OCI-LY1 (cell line): ENCODE measurements around the gene CASQ1.

ENCODE experiments used
- H2AFZ ChIP-seq: fragments of 200-600 bp; sonication (generic), shearing (Covaris generic); 2 replicates; pipeline ENCODE4 v1.6.0; 2014; ENCODE audit warnings: antibody characterized with exemption, mild to moderate bottlenecking, low read length
- H3F3A ChIP-seq: fragments of 200-600 bp; sonication (generic), shearing (Covaris generic); 2 replicates; pipeline ENCODE4 v1.6.0; 2014; ENCODE audit warnings: mild to moderate bottlenecking, antibody characterized with exemption, low read length, moderate library complexity; ENCODE audit not compliant: insufficient read depth
- H3K27ac ChIP-seq: fragments of 200-600 bp; sonication (generic); 2 replicates; pipeline ENCODE4 v1.5.1; 2014; ENCODE audit warnings: low read length, mixed run types, mild to moderate bottlenecking, low read depth; ENCODE audit not compliant: poor library complexity, severe bottlenecking
- H3K27me3 ChIP-seq: fragments of 200-600 bp; sonication (generic); 2 replicates; pipeline ENCODE4 v1.6.0; 2014; ENCODE audit warnings: antibody characterized with exemption, mild to moderate bottlenecking, low read length, moderate library complexity; ENCODE audit not compliant: insufficient read depth
- H3K36me3 ChIP-seq: fragments of 200-600 bp; sonication (generic); 2 replicates; pipeline ENCODE4 v1.6.1; 2014; ENCODE audit warnings: mild to moderate bottlenecking, antibody characterized with exemption, low read length, moderate library complexity, mixed read lengths; ENCODE audit not compliant: insufficient read depth
- H3K4me1 ChIP-seq: fragments of 200-600 bp; sonication (generic); 2 replicates; pipeline ENCODE4 v1.5.1; 2014; ENCODE audit warnings: mild to moderate bottlenecking, low read length, moderate library complexity; ENCODE audit not compliant: insufficient read depth, severe bottlenecking
- H3K4me2 ChIP-seq: fragments of 200-600 bp; sonication (generic), shearing (Covaris generic); 2 replicates; pipeline ENCODE4 v1.6.1; 2014; ENCODE audit warnings: low read length
- H3K4me3 ChIP-seq: fragments of 200-600 bp; sonication (generic); 2 replicates; pipeline ENCODE4 v1.5.1; 2014; ENCODE audit warnings: low read length, low read depth, mild to moderate bottlenecking, mixed read lengths; ENCODE audit not compliant: poor library complexity, severe bottlenecking
- H3K79me2 ChIP-seq: fragments of 200-600 bp; shearing (Covaris generic); 2 replicates; pipeline ENCODE4 v1.6.1; 2016; ENCODE audit warnings: mixed run types, low read length, mixed read lengths; ENCODE audit not compliant: insufficient read depth
- H3K9ac ChIP-seq: fragments of 200-600 bp; sonication (generic), shearing (Covaris generic); 2 replicates; pipeline ENCODE4 v1.6.1; 2014; ENCODE audit warnings: mild to moderate bottlenecking, low read length, mixed read lengths
- H3K9me2 ChIP-seq: fragments of 200-600 bp; sonication (generic), shearing (Covaris generic); 2 replicates; pipeline ENCODE4 v1.6.1; 2014; ENCODE audit warnings: low read depth, mild to moderate bottlenecking, low read length, mixed read lengths
- H3K9me3 ChIP-seq: fragments of 200-600 bp; shearing (Covaris generic); 2 replicates; pipeline ENCODE4 v1.6.1; 2014; ENCODE audit warnings: low read length, mixed read lengths
- H4K20me1 ChIP-seq: fragments of 200-600 bp; sonication (generic), shearing (Covaris generic); 2 replicates; pipeline ENCODE4 v1.6.0; 2016; ENCODE audit warnings: mild to moderate bottlenecking, low read length; ENCODE audit not compliant: insufficient read depth
- CTCF ChIP-seq: fragments of 200-600 bp; sonication (generic), shearing (Covaris generic); IDR thresholded peaks from 2 replicates; pipeline ENCODE4 v1.5.1; 2017; ENCODE audit warnings: mild to moderate bottlenecking, antibody characterized with exemption, low read length, moderate library complexity, mixed read lengths
- EZH2 ChIP-seq: fragments of 200-600 bp; sonication (generic), shearing (Covaris generic); IDR thresholded peaks from 2 replicates; pipeline ENCODE4 v1.8.0; 2017; ENCODE audit warnings: borderline replicate concordance, mixed run types, mild to moderate bottlenecking, antibody characterized with exemption, low read length, moderate library complexity, mixed read lengths

Gene CASQ1

GRCh38 chr1:160206421-160207117, 16.2 kb downstream of the CASQ1 start:
- Histone ChIP-seq H3K9ac (peak overlapping the region; percentile 96; the same call in 1 of the 2 replicates), H3K36me3 (peaks cover 30% of the 10 kb centered on the region; the same call in 1 of the 2 replicates), H3K4me3 (peak overlapping the region; percentile 96), H3K4me2 (peak overlapping the region; percentile 81), H3K79me2 (no peaks in the 10 kb centered on the region), H3K9me3 (no peaks in the 10 kb centered on the region), H3K9me2 (no peaks in the 10 kb centered on the region), H4K20me1 (no peaks in the 10 kb centered on the region), H3K27ac (peak overlapping the region; percentile 70), H2AFZ (no peak overlapping the region), H3F3A (no peaks in the 10 kb centered on the region), H3K4me1 (peaks cover 25% of the 10 kb centered on the region), H3K27me3 (no peaks in the 10 kb centered on the region)
- TF ChIP-seq CTCF, result no peak
- no peak for TF ChIP-seq EZH2

GRCh38 chr1:160207118-160207650, 16.8 kb downstream of the CASQ1 start:
- H3K27ac ChIP-seq, result peak overlapping the region; percentile 70
- no peaks in the 10 kb centered on the region for H3F3A ChIP-seq
- no peak for TF ChIP-seq CTCF
- no peak for TF ChIP-seq EZH2
- H3K79me2 ChIP-seq, result no peaks in the 10 kb centered on the region
- peak overlapping the region; percentile 81; the same call in 1 of the 2 replicates for H3K4me2 ChIP-seq
- H3K36me3 ChIP-seq, result peaks cover 36% of the 10 kb centered on the region; the same call in 1 of the 2 replicates
- H3K4me1 ChIP-seq, result peaks cover 25% of the 10 kb centered on the region
- no peak overlapping the region for H2AFZ ChIP-seq
- no peaks in the 10 kb centered on the region for H4K20me1 ChIP-seq
- H3K9ac ChIP-seq, result no peak overlapping the region; the same call in 1 of the 2 replicates
- H3K27me3 ChIP-seq, result no peaks in the 10 kb centered on the region
- no peaks in the 10 kb centered on the region for H3K9me3 ChIP-seq
- no peak overlapping the region for H3K4me3 ChIP-seq
- H3K9me2 ChIP-seq, result no peaks in the 10 kb centered on the region

- Histone ChIP-seq H3K36me3 (peaks cover 44% of the 10 kb centered on the region; the same call in 1 of the 2 replicates), H3K9me2 (no peaks in the 10 kb centered on the region), H3F3A (no peaks in the 10 kb centered on the region), H3K9ac (no peak overlapping the region), H4K20me1 (no peaks in the 10 kb centered on the region), H2AFZ (no peak overlapping the region), H3K4me1 (peaks cover 25% of the 10 kb centered on the region), H3K27ac (no peak overlapping the region), H3K4me2 (no peak overlapping the region), H3K27me3 (no peaks in the 10 kb centered on the region), H3K4me3 (no peak overlapping the region), H3K9me3 (no peaks in the 10 kb centered on the region), H3K79me2 (no peaks in the 10 kb centered on the region)
- TF ChIP-seq EZH2, result no peak
- no peak for TF ChIP-seq CTCF
Measured at GRCh38 chr1:160207771-160208556, 17.6 kb downstream of the CASQ1 start.
